NCI-H1092 treated with DMSO at 0.1 percent for 48 hours (cell line): Measurements from ENCODE around the gene NCOA1.
"Not testable (repeated sequence)": the region's sequence is repeated elsewhere in the genome, so short reads cannot be mapped to it uniquely, and the experiment has no call there.

Experiments used
- DNase-seq: peaks from one replicate; lab custom pipeline; 2025; lab: John Stamatoyannopoulos, UW

The NCOA1 gene

DNA sequence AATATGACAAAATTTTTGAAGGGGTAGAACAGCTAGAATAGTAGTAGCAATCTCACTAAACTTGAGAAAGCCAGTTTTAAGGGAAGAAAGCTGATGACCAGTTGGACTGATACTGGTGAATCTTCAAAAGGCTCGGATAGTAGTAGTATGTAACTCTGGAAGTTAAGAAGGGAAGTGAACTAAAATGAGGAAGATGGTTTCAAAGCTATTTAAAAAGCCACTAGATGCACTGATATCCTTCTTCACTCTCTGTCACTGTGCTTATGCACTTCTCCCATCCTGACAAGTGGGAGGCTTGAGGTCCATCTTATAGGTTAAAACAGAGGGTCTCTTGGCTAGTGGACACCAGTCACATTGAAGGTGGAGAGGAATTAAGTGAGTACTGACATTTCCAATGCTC lies 141.1 kb downstream of the NCOA1 start:
- no peak for DNase-seq

- DNase-seq, result no peak
Observed at GRCh38 chr2:24635181-24635580, 144.1 kb downstream of the NCOA1 start.

DNA sequence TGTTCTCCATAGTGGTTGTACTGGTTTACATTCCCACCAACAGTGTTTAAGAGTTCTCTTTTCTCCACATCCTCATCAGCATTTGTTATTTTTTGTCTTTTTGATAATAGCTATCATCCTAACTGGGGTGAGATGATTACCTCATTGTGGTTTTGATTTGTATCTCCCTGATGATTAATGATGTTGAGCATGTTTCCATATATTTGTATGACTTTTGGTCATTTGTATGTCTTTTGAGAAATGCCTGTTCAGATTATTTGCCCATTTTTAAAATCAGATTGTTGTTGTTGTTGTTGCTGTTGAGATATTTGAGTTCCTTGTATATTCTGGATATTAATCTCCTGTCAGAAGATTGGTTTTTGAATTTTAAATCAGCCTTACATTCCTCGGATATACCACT lies 147.5 kb downstream of the NCOA1 start:
- DNase-seq, result no peak

GRCh38 chr2:24642351-24642750 lies 151.3 kb downstream of the NCOA1 start:
- DNase-seq, result peak; percentile 11

GRCh38 chr2:24643051-24643450 lies 152.0 kb downstream of the NCOA1 start:
- no peak for DNase-seq

DNA sequence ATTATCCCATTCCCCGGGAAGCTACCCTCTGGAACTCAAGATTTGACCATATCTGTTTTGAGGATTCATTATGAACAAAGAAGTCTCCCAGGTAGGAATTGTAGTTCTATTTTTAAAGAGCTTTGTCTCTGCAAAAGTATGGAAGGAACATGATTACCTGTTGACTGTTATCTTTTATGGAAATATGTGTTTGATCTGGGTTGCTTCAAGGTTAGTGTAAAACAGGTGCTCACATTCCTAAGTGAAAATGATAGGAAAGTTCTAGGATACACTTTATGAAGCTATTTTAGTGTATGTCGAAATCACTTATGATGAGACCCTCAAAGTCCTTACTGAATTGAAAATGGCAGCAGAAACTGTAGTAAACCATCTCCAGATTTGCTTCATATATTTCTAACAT lies 153.0 kb downstream of the NCOA1 start:
- DNase-seq, result no peak

GRCh38 chr2:24650997-24651642 lies 160.1 kb downstream of the NCOA1 start:
- no peak for DNase-seq

- DNase-seq, result no peak
Observed at GRCh38 chr2:24651643-24652003, 160.6 kb downstream of the NCOA1 start.

GRCh38 chr2:24652265-24653182 lies 161.5 kb downstream of the NCOA1 start:
- no peak for DNase-seq

- DNase-seq, result no peak
Observed at GRCh38 chr2:24657818-24658217, 166.8 kb downstream of the NCOA1 start.

GRCh38 chr2:24658531-24659202 lies 167.6 kb downstream of the NCOA1 start:
- DNase-seq, result no peak

DNA sequence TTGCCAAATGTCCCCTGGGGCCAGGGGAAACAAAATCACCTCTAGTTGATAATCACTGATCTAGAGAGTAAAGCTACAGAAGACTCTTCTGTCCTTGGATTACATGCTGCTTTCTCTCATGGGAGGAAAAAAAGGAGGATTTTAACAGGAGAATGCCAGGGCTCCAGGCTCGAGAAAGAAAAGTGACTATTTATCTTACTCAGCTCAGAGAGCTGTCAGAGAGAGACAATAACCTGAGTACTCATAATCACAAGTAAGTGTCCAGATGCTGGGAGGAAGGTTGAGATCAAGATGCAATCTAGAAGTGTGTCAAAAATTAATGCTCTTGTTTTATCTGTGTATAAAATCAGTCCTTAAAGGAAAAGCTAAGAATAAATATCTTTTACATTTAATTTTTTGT lies 168.8 kb downstream of the NCOA1 start:
- no peak for DNase-seq

GRCh38 chr2:24667542-24667941 lies 176.5 kb downstream of the NCOA1 start:
- DNase-seq, result no peak

GRCh38 chr2:24671230-24671629 lies 180.2 kb downstream of the NCOA1 start:
- no peak for DNase-seq

GRCh38 chr2:24672589-24672988 lies 181.5 kb downstream of the NCOA1 start:
- no peak for DNase-seq

DNA sequence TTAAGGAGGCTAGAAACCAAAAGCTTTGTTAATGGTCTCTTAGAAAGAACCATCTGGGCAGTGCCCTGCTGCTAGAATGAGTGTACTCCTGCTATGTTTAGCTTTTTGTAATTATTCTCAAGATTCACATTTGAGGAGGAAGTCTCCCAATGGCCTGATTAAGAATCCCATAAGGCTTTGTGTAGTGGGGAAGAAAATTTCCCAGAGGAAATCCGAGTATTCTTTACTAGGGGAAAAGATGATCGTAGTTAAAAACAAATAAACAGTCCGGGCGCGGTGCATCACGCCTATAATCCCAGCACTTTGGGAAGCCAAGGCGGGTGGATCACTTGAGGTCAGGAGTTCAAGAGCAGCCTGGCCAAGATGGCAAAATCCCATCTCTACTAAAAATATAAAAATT lies 184.3 kb downstream of the NCOA1 start:
- no peak for DNase-seq

GRCh38 chr2:24676493-24676892 lies 185.4 kb downstream of the NCOA1 start:
- no peak for DNase-seq

DNA sequence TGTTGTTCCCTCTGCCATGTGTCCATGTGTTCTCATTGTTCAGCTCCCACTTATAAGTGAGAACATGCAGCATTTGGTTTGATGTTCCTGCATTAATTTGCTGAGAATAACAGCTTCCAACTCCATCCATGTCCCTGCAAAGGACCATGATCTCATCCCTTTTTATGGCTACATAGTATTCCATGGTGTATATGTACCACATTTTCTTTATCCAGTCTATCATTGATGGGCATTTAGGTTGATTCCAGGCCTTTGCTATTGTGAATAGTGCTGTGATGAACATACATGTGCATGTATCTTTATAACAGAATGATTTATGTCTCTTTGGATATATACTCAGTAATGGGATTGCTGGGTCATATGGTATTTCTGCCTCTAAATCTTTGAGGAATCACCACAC lies 187.0 kb downstream of the NCOA1 start:
- not testable (repeated sequence) for DNase-seq

GRCh38 chr2:24680196-24680595 lies 189.1 kb downstream of the NCOA1 start:
- DNase-seq, result no peak

DNA sequence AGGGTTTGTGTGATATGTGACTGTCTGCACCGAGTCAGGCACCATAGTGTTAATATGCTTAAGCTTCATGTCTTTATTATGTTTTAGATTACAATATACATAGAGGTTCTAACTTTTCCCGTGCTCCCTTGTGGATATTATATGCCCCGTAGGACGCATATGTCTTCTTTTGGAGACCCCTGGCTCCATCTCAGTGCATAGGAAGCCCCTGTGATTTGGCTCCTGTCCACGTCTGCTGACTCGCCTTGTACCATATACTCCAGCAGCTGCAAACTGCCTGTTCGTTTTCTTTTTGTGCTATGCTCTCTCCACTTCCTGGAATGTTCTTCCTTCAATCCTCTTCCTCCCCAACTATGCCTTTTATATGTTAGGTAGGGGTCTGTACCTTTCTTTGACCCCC lies 191.2 kb downstream of the NCOA1 start:
- no peak for DNase-seq

DNA sequence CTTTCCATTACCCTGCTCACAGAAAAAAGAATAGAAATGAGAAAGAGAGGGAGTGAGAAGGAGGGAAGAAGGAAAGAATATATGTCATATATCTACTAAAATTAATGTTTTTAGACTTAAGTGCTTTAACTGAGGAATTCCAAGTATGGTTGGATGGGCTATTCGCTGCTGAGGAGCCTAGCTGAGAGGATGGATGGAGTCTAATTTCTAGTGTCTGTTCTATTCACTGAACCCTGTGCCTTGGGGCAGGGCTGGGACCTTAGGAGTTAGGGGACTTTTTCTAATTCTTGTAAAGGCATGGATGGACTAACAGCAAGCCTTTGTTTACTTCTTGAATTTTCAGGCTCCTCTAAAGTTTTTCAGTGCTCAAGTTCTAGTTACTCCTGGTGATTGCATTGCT lies 192.4 kb downstream of the NCOA1 start:
- no peak for DNase-seq

DNA sequence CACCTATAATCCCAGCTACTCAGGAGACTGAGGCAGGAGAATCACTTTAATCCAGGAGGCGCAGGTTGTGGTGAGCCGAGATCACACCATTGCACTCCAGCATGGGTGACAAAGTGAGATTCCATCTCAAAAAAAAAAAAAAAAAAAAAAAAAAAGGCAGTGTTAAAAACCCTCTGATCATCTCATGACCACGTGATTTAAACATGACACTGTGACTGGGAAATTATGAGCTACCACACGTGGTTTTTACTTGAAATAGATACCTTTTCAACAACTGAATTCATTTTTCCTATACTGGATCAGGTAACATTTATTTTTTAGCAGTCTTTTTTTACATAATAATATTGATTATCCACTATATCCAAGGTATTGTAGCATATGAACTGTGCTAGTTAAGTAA lies 199.5 kb downstream of the NCOA1 start:
- no peak for DNase-seq

- DNase-seq, result no peak
Observed at GRCh38 chr2:24691806-24692205, 200.8 kb downstream of the NCOA1 start.
